Esophagus (tissue), 2 donors: ENCODE measurements around the gene PPP1R9B. TPM values are rescaled to one million over a fixed set of nuclear protein-coding genes. Genes with fewer than 3 reads are reported as not detected.

Experiments used
- H3K27ac ChIP-seq, 2 donors: one replicate each; pipeline ENCODE4 v1.5.1; 2013; ENCODE audit warnings: low read depth in 2 of 2, mild to moderate bottlenecking in 2 of 2, inconsistent platforms in 1 of 2, low read length in 1 of 2, moderate library complexity in 1 of 2
- H3K27me3 ChIP-seq, 2 donors: one replicate each; pipeline ENCODE4 v1.6.1; 2013; ENCODE audit warnings: low read length in 2 of 2, control low read depth in 1 of 2, mild to moderate bottlenecking in 1 of 2; ENCODE audit not compliant: insufficient read depth in 2 of 2, control insufficient read depth in 1 of 2
- H3K36me3 ChIP-seq, 2 donors: one replicate each; pipeline ENCODE4 v1.6.1; 2013; ENCODE audit warnings: low read length in 1 of 2; ENCODE audit not compliant: control insufficient read depth in 2 of 2, insufficient read depth in 2 of 2
- H3K4me1 ChIP-seq, 2 donors: one replicate each; pipeline ENCODE4 v1.6.1; 2013; ENCODE audit warnings: low read length in 1 of 2; ENCODE audit not compliant: control insufficient read depth in 2 of 2, insufficient read depth in 2 of 2
- H3K4me3 ChIP-seq, 2 donors: one replicate each; pipeline ENCODE4 v1.5.1; 2013; ENCODE audit warnings: low read length in 2 of 2, mild to moderate bottlenecking in 2 of 2, low read depth in 1 of 2, moderate library complexity in 1 of 2
- H3K9me3 ChIP-seq, 2 donors: one replicate each; pipeline ENCODE4 v1.6.1; 2013; ENCODE audit warnings: mild to moderate bottlenecking in 2 of 2, low read depth in 1 of 2, low read length in 1 of 2, moderate library complexity in 1 of 2; ENCODE audit not compliant: control insufficient read depth in 2 of 2, insufficient read depth in 1 of 2
- WGBS, 2 donors: extraction: QIAGEN DNeasy Blood & Tissue Kit; methylation state at CpG; one replicate each; pipeline ENCODE4 v1.1.7; 2013; 5-methylcytosine and 5-hydroxymethylcytosine counted together
- polyA plus RNA-seq, 2 donors: library from polyadenylated mRNA; stranded (reverse); fragments of 200-250 nt; gene quantifications; one replicate each; pipeline ENCODE4 v1.2.3, GENCODE V29; 2013
- donor health status: healthy with polysubstance abuse.
- donor health status: Bipolar disorder and iron deficiency.

Gene PPP1R9B
- polyA plus RNA-seq, 2 donors, result 15.4 to 31.3 TPM

DNA sequence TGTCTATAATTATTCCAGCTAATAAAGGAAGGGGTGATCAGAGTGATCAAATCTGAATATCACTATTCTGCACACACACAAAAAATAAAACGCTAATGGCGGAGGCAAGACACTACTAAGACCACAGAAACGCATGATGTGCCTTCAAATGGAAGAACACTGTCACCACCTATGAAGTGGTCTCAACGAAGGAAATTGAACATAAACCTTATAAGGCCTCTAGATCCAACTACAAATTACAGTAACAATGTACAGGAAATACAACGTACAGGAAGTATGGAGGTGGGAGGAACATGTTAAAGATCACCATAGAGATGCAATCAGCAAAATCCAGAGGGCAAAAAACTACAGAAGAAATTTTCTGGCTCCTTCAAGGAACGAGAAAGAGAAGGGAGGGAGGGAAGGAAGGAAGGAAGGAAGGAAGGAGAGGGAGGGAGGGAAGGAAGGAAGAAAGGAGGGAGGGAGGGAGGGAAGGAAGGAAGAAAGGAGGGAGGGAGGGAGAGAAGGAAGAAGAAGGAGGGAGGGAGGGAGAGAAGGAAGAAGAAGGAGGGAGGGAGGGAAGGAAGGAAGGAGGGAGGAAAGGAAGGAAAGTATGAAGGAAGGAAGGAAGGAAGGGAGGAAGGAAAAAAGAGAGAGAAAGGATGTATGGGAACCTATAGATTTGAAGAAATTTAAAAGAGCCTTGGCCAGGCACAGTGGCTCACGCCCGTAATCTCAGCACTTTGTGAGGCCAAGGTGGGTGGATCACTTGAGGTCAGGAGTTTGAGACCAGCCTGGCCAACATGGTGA is 12.2 kb upstream of the PPP1R9B start:
- no peaks in the 10 kb centered on the region for H3K27me3 ChIP-seq
- H3K9me3 ChIP-seq, result no peaks in the 10 kb centered on the region
- 68 to 79% methylated on average over 8 of the region's 8 CpGs for WGBS, 2 donors
- H3K4me1 ChIP-seq, result peaks cover 2 to 5% of the 10 kb centered on the region in 2 donors
- no peak overlapping the region for H3K4me3 ChIP-seq
- H3K27ac ChIP-seq, result no peak overlapping the region
- H3K36me3 ChIP-seq, result no peaks in the 10 kb centered on the region

DNA sequence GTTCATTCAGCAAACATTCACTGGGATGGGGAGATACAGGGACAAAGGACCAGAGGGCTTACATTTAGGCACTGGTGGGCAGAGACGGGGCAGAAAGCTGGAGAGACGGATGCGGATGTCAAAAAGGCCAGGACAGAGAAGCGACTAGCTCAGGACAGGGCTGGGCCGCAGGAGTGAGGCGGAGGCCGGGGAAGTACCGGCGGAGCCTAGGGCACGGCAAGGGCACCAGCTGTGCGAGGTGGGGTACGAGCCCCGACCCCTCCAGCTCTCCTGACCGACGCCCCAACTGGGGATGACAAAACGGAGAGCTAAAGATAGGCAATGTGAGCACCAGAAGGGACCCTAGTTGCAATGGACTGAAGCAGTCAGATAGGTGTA is 11.4 kb upstream of the PPP1R9B start:
- H3K36me3 ChIP-seq, result no peaks in the 10 kb centered on the region
- H3K9me3 ChIP-seq, result no peaks in the 10 kb centered on the region
- H3K27ac ChIP-seq, result no peak overlapping the region
- peaks cover 2 to 5% of the 10 kb centered on the region in 2 donors for H3K4me1 ChIP-seq
- H3K4me3 ChIP-seq, result no peak overlapping the region
- WGBS, 2 donors, result 46 to 52% methylated on average over 16 of the region's 16 CpGs
- no peaks in the 10 kb centered on the region for H3K27me3 ChIP-seq

DNA sequence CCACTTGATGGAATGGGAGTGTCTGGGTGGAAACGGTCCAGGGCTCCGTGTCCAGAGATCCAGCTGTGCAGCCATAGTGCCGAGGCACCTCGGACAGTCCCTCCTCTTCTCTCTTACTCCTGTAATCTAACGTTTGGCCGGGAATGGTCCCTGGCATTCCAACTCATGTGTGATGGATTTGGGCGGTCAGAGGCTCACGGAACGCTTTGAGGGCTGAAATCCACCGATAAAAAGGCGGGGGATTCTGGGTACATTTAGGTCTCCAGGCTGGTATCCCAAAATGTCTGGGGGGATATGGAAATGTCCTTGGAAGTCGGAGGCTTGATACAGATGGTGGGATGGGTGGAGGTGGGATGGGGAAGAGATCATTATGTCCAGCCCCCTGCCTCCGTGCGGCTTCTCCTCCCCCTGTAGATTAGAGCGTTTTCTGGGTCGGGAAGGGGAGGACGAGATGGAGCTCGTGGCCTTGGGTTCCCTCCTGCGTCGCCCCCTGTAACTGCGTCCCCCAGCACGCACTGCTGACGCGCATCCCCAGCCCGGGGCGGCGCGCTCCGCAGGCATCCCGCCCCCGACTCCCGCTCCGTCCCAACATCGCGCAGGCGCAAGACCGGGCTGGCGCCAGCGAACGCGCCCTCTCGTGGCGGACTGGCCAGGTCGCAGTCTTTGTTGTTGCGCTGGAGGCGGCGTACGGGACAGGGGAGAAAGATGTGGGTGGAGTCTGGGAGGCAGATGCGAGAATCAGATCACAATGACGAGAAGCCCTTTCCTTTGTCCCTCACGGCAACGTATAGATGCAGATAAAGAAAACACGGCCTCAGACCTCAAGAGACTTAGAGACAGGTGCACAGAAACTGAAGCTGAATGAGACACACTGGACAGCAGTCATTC is 10.8 kb upstream of the PPP1R9B start:
- 1% methylated on average over 52 to 53 of the region's 53 CpGs for WGBS, 2 donors
- Histone ChIP-seq H3K27ac (peak overlapping the region; percentile 30 to 57), H3K36me3 (no peaks in the 10 kb centered on the region), H3K27me3 (no peaks in the 10 kb centered on the region), H3K4me3 (peak overlapping the region; percentile 37 to 42), H3K9me3 (no peaks in the 10 kb centered on the region), H3K4me1 (peaks cover 2 to 5% of the 10 kb centered on the region in 2 donors)

DNA sequence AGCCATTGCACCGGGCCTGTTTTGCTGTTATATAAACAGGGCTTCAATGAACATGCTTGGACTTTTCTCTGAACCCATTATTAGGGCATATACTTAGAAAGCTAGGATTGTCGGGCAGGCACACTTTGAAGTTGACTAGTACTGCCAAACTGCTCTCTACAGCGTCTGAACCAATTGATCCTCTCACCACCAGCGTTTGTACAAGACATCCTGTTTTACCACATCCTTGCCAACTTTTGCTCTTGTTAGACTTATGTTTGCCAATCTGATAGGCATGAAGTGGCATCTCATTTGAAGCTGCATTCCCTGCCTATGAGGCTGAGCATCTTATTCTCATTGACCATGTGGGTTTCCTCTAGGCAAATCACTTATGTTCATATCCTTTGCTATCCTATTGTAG is 7.4 kb upstream of the PPP1R9B start:
- WGBS, 2 donors, result 37 to 38% methylated on average over 4 of the region's 4 CpGs
- Histone ChIP-seq H3K27ac (no peak overlapping the region), H3K4me1 (peaks cover 0 to 7% of the 10 kb centered on the region in 2 donors), H3K27me3 (no peaks in the 10 kb centered on the region), H3K4me3 (no peak overlapping the region), H3K9me3 (no peaks in the 10 kb centered on the region), H3K36me3 (no peaks in the 10 kb centered on the region)

DNA sequence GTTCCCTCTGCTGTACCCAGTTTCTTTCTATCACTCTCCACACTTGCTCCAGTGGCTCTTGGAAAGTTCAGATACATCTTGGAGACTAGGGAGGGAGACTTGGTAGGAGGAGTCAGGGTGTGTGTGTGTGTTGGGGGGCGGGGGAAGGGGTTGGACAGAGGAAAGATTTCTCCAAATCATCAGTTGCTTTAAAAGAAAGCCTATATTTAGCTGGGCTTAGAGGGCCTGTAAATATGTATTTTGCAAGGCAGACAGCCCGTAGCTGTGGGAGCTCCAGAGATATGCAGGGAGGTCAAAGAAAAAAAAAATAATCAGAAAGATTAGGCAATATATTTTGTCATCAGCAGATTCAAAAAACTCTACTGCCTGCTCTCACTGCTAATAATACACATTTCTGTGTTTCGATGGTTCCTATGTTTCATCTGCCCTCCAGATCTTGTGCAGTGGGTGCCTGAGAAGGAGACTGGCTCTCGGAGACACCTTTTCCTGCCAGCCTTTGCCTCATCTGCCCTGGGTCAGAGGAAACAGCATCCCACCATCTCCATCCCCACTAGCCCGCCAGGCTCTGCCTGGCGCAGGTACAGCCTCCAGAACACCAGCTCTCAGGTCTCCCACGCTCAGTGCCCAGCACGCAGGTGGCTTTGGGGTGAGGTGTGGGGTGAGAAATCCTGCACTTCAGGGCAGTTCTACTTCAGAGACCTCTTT is 4.8 kb upstream of the PPP1R9B start:
- Histone ChIP-seq H3K27ac (peak overlapping the region; percentile 69 to 79), H3K9me3 (no peaks in the 10 kb centered on the region), H3K4me1 (peaks cover 0 to 15% of the 10 kb centered on the region in 2 donors), H3K27me3 (no peaks in the 10 kb centered on the region), H3K36me3 (no peaks in the 10 kb centered on the region), H3K4me3 (no peak overlapping the region)
- 67 to 69% methylated on average over 8 of the region's 8 CpGs for WGBS, 2 donors

DNA sequence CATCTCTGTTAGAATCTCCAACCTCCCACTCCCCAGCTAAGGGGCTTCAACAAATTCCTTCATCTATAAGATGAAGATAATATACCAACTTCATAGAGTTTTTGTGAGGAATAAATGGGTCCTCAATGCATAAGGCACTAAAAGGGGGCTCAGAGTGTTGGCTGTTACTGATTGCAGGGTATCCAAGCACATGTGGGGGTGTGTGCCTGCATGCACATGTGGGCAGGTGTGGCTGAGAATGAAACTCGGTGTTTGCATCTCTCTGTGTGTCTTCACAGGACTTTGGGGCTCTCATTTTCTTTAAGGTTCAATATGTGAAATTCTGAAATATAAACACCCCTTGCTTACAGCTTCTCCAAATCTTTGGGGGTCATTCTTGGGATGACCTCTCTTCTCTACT is 4.1 kb upstream of the PPP1R9B start:
- Histone ChIP-seq H3K4me3 (no peak overlapping the region), H3K27ac (peak overlapping the region; percentile 14 to 79), H3K36me3 (no peaks in the 10 kb centered on the region), H3K4me1 (peaks cover 0 to 15% of the 10 kb centered on the region in 2 donors), H3K9me3 (no peaks in the 10 kb centered on the region), H3K27me3 (no peaks in the 10 kb centered on the region)
- 17 to 43% methylated on average over 1 of the region's 1 CpG for WGBS, 2 donors

DNA sequence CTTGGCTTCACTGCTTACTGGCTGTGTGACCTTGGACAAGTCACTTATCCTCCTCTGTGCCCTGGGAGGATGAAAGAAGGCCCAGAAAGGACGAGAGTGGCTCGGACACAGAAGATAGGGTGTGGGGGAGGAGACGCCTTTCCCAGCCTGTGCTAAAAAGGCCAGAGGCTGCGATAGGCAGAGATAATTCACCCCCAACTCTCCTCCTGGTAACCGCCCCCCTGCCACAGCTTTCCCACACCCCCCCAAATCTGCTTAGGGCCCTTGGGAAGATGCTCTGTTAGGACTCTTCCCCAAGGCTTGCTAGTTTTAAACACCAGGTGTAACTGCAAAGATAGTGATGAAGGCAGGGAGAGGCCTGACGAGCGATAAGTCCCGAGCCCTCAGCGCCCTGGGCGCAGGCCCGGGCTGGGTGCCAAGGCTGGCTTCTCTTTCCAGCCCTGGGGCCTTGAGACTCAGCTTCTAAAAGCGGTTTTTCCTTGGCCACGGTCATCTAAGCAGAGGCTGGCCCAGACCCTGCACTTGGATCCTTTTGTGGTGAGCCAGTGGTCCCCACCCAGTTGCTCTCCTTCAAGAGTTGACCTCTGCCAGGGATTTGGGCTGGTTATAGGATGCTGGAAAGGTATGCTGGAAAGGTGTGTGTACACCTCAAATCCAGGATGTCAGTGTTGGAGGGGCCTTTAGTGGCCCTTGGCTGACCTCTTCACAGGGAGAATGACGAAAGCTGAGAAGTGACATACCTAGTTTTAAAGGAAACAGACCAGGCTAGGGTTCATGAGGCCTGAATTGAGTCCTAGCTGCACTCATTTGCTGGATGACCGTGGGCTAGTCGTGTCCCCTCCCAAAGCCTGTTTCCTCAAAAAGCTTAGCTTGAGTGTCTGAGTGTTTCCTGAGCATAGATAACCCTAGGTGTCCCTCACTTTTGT is 3.4 kb upstream of the PPP1R9B start:
- peak overlapping the region; percentile 21 to 79 for H3K27ac ChIP-seq
- H3K4me3 ChIP-seq, result no peak overlapping the region
- no peaks in the 10 kb centered on the region for H3K27me3 ChIP-seq
- peaks cover 0 to 15% of the 10 kb centered on the region in 2 donors for H3K4me1 ChIP-seq
- no peaks in the 10 kb centered on the region for H3K9me3 ChIP-seq
- H3K36me3 ChIP-seq, result no peaks in the 10 kb centered on the region
- 36 to 39% methylated on average over 16 of the region's 16 CpGs for WGBS, 2 donors

DNA sequence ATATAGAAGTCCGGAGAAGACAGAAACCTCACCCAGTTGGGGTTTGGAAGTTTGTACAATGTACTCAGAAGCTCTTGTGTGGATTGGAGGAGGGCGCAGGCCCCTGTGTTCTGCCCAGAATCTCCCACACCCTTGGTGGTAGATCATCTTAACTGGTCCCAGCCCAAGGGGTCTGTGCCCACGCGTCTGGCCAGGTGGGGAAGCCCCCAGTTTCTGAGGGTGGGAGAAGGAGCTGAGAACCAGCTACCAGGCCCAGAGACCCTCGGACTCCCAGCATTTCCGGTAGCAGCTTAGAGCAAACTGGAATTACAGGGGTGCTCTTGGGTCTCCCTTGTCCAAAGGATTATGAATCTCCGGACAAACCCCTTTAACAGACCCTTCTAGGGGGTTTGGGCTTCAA is 2.3 kb upstream of the PPP1R9B start:
- no peaks in the 10 kb centered on the region for H3K36me3 ChIP-seq
- peak overlapping the region in 1 of 2 donors; percentile 91 for H3K27ac ChIP-seq
- H3K27me3 ChIP-seq, result no peaks in the 10 kb centered on the region
- no peaks in the 10 kb centered on the region for H3K9me3 ChIP-seq
- no peak overlapping the region for H3K4me3 ChIP-seq
- 65 to 76% methylated on average over 7 of the region's 7 CpGs for WGBS, 2 donors
- H3K4me1 ChIP-seq, result peaks cover 5 to 18% of the 10 kb centered on the region in 2 donors
